H9 (cell line): ENCODE data around the gene S100A6. TPM values are rescaled to one million over a fixed set of nuclear protein-coding genes. Genes with fewer than 3 reads are reported as not detected.

ENCODE experiments used
- DNase-seq: peaks from one replicate; pipeline ENCODE4 v3.0.0-alpha.2; 2017
- H2AFZ ChIP-seq: one replicate; pipeline ENCODE4 v1.6.1; 2013; ENCODE audit warnings: mild to moderate bottlenecking, low read length, control low read depth, moderate library complexity
- H2AK5ac ChIP-seq: 2 replicates; pipeline ENCODE4 v1.6.1; 2013; ENCODE audit warnings: low read length, control low read depth, mixed read lengths; ENCODE audit not compliant: insufficient read length
- H2BK120ac ChIP-seq: one replicate; pipeline ENCODE4 v1.6.1; 2013; ENCODE audit warnings: low read depth, mild to moderate bottlenecking, low read length, control low read depth, inconsistent platforms; ENCODE audit not compliant: poor library complexity, severe bottlenecking
- H2BK12ac ChIP-seq: 2 replicates; pipeline ENCODE4 v1.6.1; 2013; ENCODE audit warnings: low read length, control low read depth, mixed read lengths, low read depth; ENCODE audit not compliant: insufficient read length
- H2BK15ac ChIP-seq: 2 replicates; pipeline ENCODE4 v1.6.1; 2013; ENCODE audit warnings: low read depth, low read length, control low read depth
- H2BK20ac ChIP-seq: one replicate; pipeline ENCODE4 v1.6.1; 2013; ENCODE audit warnings: low read depth, mild to moderate bottlenecking, low read length, control low read depth, inconsistent platforms; ENCODE audit not compliant: poor library complexity, severe bottlenecking
- H2BK5ac ChIP-seq: 2 replicates; pipeline ENCODE4 v1.6.1; 2013; ENCODE audit warnings: low read length, control low read depth, mixed read lengths; ENCODE audit not compliant: insufficient read length
- H3K14ac ChIP-seq: 2 replicates; pipeline ENCODE4 v1.6.1; 2013; ENCODE audit warnings: low read length, control low read depth; ENCODE audit not compliant: insufficient read depth
- H3K18ac ChIP-seq: 2 replicates; pipeline ENCODE4 v1.6.1; 2013; ENCODE audit warnings: low read depth, mild to moderate bottlenecking, mixed read lengths, low read length, control low read depth; ENCODE audit not compliant: insufficient read length
- H3K23ac ChIP-seq: 2 replicates; pipeline ENCODE4 v1.6.1; 2013; ENCODE audit warnings: low read length, control low read depth, mixed read lengths, low read depth; ENCODE audit not compliant: insufficient read length
- H3K23me2 ChIP-seq: 2 replicates; pipeline ENCODE4 v1.6.1; 2013; ENCODE audit warnings: low read depth, mild to moderate bottlenecking, mixed read lengths, low read length, control low read depth; ENCODE audit not compliant: insufficient read length, poor library complexity, severe bottlenecking
- H3K27ac ChIP-seq: 2 replicates; pipeline ENCODE4 v1.5.1; 2013; ENCODE audit warnings: low read length, control low read depth, mixed read lengths, low read depth; ENCODE audit not compliant: insufficient read length
- H3K27me3 ChIP-seq: 2 replicates; pipeline ENCODE4 v1.6.1; 2013; ENCODE audit warnings: low read length, control low read depth, inconsistent platforms; ENCODE audit not compliant: insufficient read depth
- H3K4ac ChIP-seq: 2 replicates; pipeline ENCODE4 v1.6.1; 2013; ENCODE audit warnings: low read depth, mild to moderate bottlenecking, control low read depth, inconsistent platforms, low read length, moderate library complexity
- H3K4me1 ChIP-seq: 2 replicates; pipeline ENCODE4 v1.6.1; 2013; ENCODE audit warnings: low read length, control low read depth, inconsistent platforms; ENCODE audit not compliant: insufficient read depth
- H3K4me2 ChIP-seq: 2 replicates; pipeline ENCODE4 v1.6.1; 2013; ENCODE audit warnings: low read length, control low read depth, mixed read lengths; ENCODE audit not compliant: insufficient read length, insufficient read depth
- H3K56ac ChIP-seq: 2 replicates; pipeline ENCODE4 v1.6.1; 2013; ENCODE audit warnings: low read depth, mild to moderate bottlenecking, mixed read lengths, low read length, control low read depth; ENCODE audit not compliant: insufficient read length
- H3K79me1 ChIP-seq: 2 replicates; pipeline ENCODE4 v1.6.1; 2013; ENCODE audit warnings: low read depth, mild to moderate bottlenecking, moderate library complexity, low read length, control low read depth, inconsistent platforms; ENCODE audit not compliant: insufficient read depth, poor library complexity, severe bottlenecking
- H3K79me2 ChIP-seq: 2 replicates; pipeline ENCODE4 v1.6.1; 2013; ENCODE audit warnings: low read length, control low read depth, inconsistent platforms; ENCODE audit not compliant: insufficient read depth
- H3K9ac ChIP-seq: 2 replicates; pipeline ENCODE4 v1.6.1; 2013; ENCODE audit warnings: low read length, control low read depth, mixed read lengths; ENCODE audit not compliant: insufficient read length; ENCODE audit errors: extremely low read depth
- H3K9me3 ChIP-seq: one replicate; pipeline ENCODE4 v1.6.1; 2013; ENCODE audit warnings: low read depth, low read length, inconsistent platforms; ENCODE audit not compliant: control insufficient read depth
- H3T11ph ChIP-seq: one replicate; pipeline ENCODE4 v1.6.1; 2013; ENCODE audit warnings: mild to moderate bottlenecking, low read length, control low read depth, inconsistent platforms
- H4K20me1 ChIP-seq: one replicate; pipeline ENCODE4 v1.6.1; 2013; ENCODE audit not compliant: control insufficient read depth, insufficient read length, insufficient read depth
- H4K5ac ChIP-seq: 2 replicates; pipeline ENCODE4 v1.6.1; 2013; ENCODE audit warnings: low read depth, mild to moderate bottlenecking, mixed read lengths, low read length, control low read depth; ENCODE audit not compliant: insufficient read length
- H4K8ac ChIP-seq: replicated peaks from 2 replicates; pipeline ENCODE4 v1.6.1; 2013; ENCODE audit warnings: low read length, control low read depth, mixed read lengths, low read depth; ENCODE audit not compliant: insufficient read length
- H4K91ac ChIP-seq: 2 replicates; pipeline ENCODE4 v1.6.1; 2013; ENCODE audit warnings: low read depth, mild to moderate bottlenecking, moderate library complexity, mixed read lengths, low read length, control low read depth; ENCODE audit not compliant: insufficient read length
- H3K27ac Mint-ChIP-seq, 3 experiments: 2 replicates in 2 of 3; 3 replicates in 1 of 3; pipeline ENCODE4 v1.8.0; 2020 to 2021; ENCODE audit warnings: mixed read lengths in 3 of 3, mild to moderate bottlenecking in 1 of 3, moderate library complexity in 1 of 3
- H3K27me3 Mint-ChIP-seq: 2 replicates; pipeline ENCODE4 v1.8.0; 2021; ENCODE audit warnings: low read depth, mild to moderate bottlenecking, moderate library complexity, mixed read lengths
- H3K36me3 Mint-ChIP-seq, 3 experiments: 2 replicates in 2 of 3; 3 replicates in 1 of 3; pipeline ENCODE4 v1.8.0; 2020 to 2021; ENCODE audit warnings: low read depth in 3 of 3, mixed read lengths in 3 of 3; ENCODE audit not compliant: insufficient read depth in 1 of 3
- H3K4me1 Mint-ChIP-seq, 2 experiments: 2 replicates each; pipeline ENCODE4 v1.8.0; 2020; ENCODE audit warnings: mixed read lengths in 2 of 2
- H3K4me3 Mint-ChIP-seq, 2 experiments: 2 replicates in 1 of 2; 3 replicates in 1 of 2; pipeline ENCODE4 v1.8.0; 2020 to 2021; ENCODE audit warnings: mild to moderate bottlenecking in 2 of 2, mixed read lengths in 2 of 2, moderate library complexity in 1 of 2
- H3K9me3 Mint-ChIP-seq, 2 experiments: 2 replicates in 1 of 2; 3 replicates in 1 of 2; pipeline ENCODE4 v1.8.0; 2020; ENCODE audit warnings: mild to moderate bottlenecking in 2 of 2, mixed read lengths in 2 of 2, moderate library complexity in 1 of 2
- WGBS: extraction: QIAGEN DNeasy Blood & Tissue Kit; methylation state at CpG from one replicate; pipeline ENCODE4 v1.1.7; 2013; ENCODE audit warnings: missing lambda C conversion rate, low lambda C conversion rate, mixed read lengths; ENCODE audit not compliant: insufficient read length; ENCODE audit errors: extremely low coverage; 5-methylcytosine and 5-hydroxymethylcytosine counted together
- total RNA-seq: library from RNA; stranded (reverse); gene quantifications from 2 replicates; pipeline ENCODE4 v1.2.1, GENCODE V29; 2021
- TF ChIP-seq, protein P1 (sequence below): fragments of 200-600 bp; sonication (generic); conservative IDR thresholded peaks from 3 replicates; pipeline ENCODE4 v1.8.0; 2021; ENCODE audit warnings: antibody characterized with exemption, mild to moderate bottlenecking

The S100A6 gene
- total RNA-seq, 1 experiment from 2014 or later = not detected

DNA sequence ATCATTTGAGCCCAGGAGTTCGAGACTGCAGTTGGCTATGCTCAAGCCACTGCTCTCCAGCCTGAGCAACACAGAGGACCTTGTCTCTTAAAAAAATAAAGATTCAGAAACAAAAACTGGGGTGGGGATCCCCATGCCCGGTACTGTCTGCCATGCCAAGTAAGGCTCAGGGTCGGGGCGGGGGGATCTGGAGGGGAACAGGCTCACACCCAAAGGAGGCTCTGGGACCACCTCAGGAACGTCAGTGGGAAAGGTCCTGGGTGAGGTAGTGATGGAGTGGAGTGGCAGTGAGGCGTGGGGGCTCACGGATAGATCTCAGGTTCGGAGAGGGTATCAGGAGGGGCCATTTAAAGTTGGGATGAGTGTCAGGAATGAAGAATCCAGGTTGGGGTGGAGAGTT is 10.6 kb upstream of the S100A6 start:
- Histone ChIP-seq H3K4me1 (peaks cover 6% of the 10 kb centered on the region; the same call in 1 of the 2 replicates), H3T11ph (no peak overlapping the region), H2BK12ac (no peak overlapping the region), H3K27ac (no peak overlapping the region), H3K23me2 (no peaks in the 10 kb centered on the region), H3K9me3 (no peaks in the 10 kb centered on the region), H3K27me3 (no peaks in the 10 kb centered on the region), H2BK5ac (no peak overlapping the region), H3K14ac (no peak overlapping the region), H3K56ac (no peak overlapping the region), H3K79me2 (no peaks in the 10 kb centered on the region), H3K9ac (no peak overlapping the region), H3K4ac (no peak overlapping the region), H2BK120ac (no peak overlapping the region), H3K23ac (no peak overlapping the region), H3K18ac (no peak overlapping the region), H2BK15ac (no peak overlapping the region), H3K79me1 (no peaks in the 10 kb centered on the region), H4K8ac (no peak overlapping the region), H4K20me1 (no peaks in the 10 kb centered on the region), H4K91ac (no peak overlapping the region), H2AFZ (no peak overlapping the region), H2BK20ac (no peak overlapping the region), H3K4me2 (no peak overlapping the region), H2AK5ac (no peak overlapping the region), H4K5ac (no peak overlapping the region)
- DNase-seq = no peak
- H3K36me3 Mint-ChIP-seq = no peaks in the 10 kb centered on the region; a peak in 1 of 7 replicates
- peak overlapping the region in 1 of 3 experiments; percentile 37; a peak in 1 of 7 replicates for H3K27ac Mint-ChIP-seq
- H3K4me3 Mint-ChIP-seq = no peak overlapping the region
- TF ChIP-seq, protein P1, sequence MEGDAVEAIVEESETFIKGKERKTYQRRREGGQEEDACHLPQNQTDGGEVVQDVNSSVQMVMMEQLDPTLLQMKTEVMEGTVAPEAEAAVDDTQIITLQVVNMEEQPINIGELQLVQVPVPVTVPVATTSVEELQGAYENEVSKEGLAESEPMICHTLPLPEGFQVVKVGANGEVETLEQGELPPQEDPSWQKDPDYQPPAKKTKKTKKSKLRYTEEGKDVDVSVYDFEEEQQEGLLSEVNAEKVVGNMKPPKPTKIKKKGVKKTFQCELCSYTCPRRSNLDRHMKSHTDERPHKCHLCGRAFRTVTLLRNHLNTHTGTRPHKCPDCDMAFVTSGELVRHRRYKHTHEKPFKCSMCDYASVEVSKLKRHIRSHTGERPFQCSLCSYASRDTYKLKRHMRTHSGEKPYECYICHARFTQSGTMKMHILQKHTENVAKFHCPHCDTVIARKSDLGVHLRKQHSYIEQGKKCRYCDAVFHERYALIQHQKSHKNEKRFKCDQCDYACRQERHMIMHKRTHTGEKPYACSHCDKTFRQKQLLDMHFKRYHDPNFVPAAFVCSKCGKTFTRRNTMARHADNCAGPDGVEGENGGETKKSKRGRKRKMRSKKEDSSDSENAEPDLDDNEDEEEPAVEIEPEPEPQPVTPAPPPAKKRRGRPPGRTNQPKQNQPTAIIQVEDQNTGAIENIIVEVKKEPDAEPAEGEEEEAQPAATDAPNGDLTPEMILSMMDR = no peak
- WGBS = no CpG with 5 or more reads among the region's 8 CpGs
- no peaks in the 10 kb centered on the region for H3K9me3 Mint-ChIP-seq
- H3K4me1 Mint-ChIP-seq = peaks cover 54 to 70% of the 10 kb centered on the region in 2 experiments
- H3K27me3 Mint-ChIP-seq = peaks cover 1% of the 10 kb centered on the region
